Occipital lobe (tissue), 2 donors: ENCODE results near the gene ADH7. TPM values are rescaled to one million over a fixed set of nuclear protein-coding genes. Genes with fewer than 3 reads are reported as not detected.
A peak's percentile ranks its signal among the peaks of the same experiment; 100 is the strongest.

Experiments
- DNase-seq: peaks from one replicate; lab custom pipeline; 2025; lab: John Stamatoyannopoulos, UW
- total RNA-seq: library from RNA; depleted of rRNA; stranded (reverse); fragments of >200 nt; gene quantifications from one replicate; pipeline ENCODE4 v1.2.3, GENCODE V29; 2014

The ADH7 gene
- not detected for total RNA-seq

GRCh38 chr4:99435154-99435553 lies at the start of gene ADH7:
Gene ADH7 (minus strand): TSS chr4:99435342. CDS start chr4:99435233, 109 bp downstream.
- DNase-seq = no peak

DNA sequence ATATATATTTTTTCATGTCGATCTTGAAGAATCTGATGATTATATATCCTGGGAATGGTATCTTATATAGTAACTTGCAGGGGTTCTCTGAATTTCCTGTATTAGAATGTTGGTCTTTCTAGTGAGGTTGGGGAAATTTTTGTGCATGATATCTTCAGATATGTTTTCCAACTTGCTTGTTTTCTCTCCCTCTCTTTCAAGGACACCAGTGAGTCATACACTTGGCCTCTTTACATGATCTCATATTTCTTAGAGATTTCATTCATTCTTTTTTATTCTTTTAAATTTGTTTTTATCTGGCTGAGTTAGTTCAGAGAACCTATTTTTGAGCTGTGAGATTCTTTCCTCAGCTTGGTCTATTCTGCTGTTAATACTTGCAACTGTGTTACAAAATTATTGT lies 48.5 kb upstream of the ADH7 start:
- no peak for DNase-seq

DNA sequence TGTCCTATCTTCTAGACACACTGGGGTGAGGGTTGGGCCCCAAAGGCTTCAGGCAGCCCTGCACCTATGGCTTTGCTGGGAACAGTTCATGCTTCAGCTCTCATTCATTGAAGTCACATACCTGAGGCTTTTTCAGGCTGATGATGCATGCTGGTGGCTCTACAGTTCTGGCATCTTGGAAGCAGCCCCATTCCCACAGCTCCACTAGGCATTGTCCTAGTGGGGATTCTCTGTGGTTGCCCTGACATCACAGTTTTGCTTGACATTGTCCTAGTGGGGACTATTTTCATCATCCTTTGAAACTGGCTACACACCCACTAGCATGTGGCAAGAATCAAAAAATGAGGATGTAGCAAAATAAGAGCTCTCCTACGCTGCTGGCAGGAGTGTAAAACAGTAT lies 38.0 kb upstream of the ADH7 start:
- no peak for DNase-seq

- DNase-seq = no peak
Observed at GRCh38 chr4:99471896-99472295, 36.8 kb upstream of the ADH7 start.

DNA sequence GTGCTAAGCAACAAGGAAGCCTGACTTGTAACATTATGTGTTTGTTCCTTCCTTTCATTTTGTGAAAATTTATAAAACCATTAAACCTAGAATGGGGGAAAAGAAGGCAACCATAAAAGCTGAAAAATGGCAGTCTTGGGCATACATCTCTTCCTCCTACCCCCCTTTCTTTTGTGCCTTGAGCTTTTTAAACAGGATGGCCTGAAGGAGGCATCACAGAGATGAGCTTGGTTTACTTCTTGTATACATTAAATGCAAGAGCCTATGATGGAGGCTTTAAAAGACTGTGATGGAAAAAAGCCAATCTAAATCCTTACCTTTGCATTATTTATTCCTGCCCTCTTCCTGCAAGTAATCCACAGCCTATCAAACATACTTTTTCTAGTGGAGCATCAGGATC lies 36.2 kb upstream of the ADH7 start:
- no peak for DNase-seq

DNA sequence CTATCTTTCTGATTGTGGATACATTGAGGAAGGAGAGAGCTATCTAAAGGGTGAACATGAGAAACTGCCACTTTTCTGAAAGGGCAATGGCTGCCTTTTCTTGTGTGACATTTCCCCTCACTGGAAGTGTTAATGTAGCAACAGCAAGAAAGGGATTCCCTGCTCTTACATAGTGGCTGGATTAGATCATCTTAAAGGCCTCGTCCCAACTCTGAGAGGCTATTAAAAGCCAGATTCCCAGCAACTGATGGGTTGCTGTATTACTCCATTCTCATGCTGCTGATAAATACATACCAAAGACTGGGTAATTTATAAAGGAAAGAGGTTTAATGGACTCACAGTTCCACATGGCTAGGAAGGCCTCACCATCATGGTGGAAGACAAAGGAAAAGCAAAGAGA lies 33.7 kb upstream of the ADH7 start:
- DNase-seq = no peak

GRCh38 chr4:99467887-99468286 lies 32.7 kb upstream of the ADH7 start:
- DNase-seq = no peak

DNA sequence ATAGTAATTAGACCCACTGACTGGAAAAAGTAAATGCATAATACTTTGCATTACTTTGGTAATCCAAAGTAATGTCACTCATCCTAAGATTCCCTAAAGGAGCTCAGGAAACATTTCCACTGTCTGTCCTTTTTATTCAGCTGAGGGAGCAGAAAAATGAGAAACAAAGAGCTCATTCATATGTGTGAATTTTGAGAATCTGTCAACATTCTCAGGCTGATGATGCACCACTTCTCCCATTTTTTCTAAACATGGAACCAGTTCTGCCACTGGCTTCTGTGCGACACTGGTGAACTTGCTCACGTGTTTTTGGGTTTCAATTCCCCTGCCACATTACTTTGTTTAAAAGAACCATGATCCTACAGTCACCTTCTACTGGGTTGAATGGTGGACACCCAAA lies 28.4 kb upstream of the ADH7 start:
- DNase-seq = no peak

GRCh38 chr4:99462875-99463464 lies 27.8 kb upstream of the ADH7 start:
- peak; percentile 39 for DNase-seq

DNA sequence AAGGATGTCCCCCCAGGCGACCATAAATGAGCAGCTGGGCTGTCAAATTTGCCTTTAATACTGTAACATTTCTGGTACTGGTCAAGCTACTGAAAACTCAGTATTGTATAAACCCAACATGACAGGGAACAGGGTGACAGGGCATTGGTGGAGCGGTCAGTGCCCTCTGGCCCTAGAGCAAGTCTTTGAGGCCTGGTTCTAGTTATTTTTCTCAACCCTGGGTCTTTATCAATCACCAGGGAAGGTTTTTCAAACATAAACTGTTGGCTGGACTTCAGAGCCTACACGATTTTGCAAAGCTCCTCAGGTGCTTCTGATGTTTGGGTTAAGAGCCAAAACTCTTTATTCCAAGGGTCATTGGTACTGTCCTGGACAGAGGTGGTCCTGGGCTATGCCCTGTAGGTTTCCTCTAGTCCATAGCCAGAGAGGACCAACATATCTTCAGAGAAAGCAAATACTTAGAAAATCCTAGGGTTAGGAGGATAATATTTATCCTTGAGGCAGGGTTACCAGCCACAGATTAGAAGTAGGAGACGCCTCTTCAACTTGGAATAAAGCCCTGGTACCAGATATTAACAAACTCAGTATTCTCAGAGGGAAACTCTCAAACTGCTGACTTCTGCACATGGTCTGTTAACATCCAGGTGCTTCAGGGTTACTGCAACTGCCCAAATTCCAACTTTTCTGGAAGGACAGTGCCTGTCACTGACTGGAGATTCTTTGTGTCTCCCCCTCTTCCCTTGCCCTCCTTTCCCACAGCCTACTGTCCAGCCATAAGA lies 26.7 kb upstream of the ADH7 start:
- no peak for DNase-seq

DNA sequence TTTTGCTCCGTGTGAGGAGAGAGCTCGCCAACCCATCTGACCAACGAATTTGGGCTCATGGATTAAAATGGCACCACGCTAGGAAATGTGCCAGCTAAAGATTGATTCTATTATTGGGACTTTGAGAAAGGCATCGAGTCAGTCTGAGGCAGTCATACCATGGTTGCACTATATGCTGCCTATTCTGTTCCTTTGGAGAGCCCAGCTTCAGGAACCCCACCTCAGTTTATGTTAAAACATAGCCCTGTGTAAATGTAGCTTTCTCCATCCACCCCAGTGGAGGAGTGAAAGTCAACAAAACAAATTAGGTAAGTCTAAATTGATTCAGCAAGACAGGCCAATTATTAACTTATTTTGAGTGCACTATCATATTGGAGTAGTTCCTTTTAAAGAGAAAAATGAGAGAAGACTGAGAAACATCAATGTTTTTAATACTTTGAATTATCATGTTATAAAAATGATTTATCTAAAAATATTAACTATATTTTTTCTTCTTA lies 24.5 kb upstream of the ADH7 start:
- no peak for DNase-seq

GRCh38 chr4:99458911-99459447 lies 23.8 kb upstream of the ADH7 start:
- no peak for DNase-seq

DNA sequence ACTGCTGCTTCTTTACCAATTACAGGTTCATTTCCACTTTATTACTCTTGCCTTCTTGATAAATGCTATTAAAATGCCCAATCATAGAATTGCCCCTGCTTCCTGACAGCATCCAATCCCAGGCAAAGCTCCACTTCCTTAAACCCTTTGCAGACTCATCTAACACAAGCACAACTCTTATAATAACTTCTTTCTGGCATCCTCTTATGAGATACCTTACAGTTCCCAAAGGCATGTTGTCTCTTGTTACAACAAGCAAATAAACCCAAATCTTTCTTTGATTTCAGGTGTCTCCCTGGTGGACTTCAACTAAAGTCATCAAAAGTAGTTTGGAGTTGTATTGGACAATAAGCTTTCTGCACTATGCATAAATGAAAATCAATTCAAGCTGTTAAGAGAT lies 22.5 kb upstream of the ADH7 start:
- no peak for DNase-seq

GRCh38 chr4:99457270-99457669 lies 22.1 kb upstream of the ADH7 start:
- DNase-seq = no peak

DNA sequence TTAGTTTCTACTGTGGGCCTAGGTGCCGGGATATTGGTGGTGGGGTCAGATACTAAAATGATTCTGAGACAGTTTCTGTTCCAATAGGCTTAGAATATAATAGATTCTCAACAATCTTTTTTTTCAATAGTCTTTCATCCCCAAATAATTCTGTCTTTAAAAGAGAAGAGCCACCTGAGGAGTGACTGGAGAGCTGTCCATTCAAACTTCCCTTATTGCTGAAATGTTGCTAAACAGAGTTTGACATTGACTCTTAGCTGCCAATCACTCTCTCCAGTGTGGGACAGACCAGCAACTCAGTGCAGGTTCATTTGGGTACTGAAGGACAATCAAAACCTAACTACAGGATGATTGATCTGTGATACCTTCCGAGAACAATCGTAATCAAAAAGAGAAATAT lies 12.4 kb upstream of the ADH7 start:
- DNase-seq = no peak

- DNase-seq = no peak
Observed at GRCh38 chr4:99447079-99447478, 11.9 kb upstream of the ADH7 start.

- DNase-seq = no peak
Observed at GRCh38 chr4:99438405-99438780, 3.3 kb upstream of the ADH7 start.

DNA sequence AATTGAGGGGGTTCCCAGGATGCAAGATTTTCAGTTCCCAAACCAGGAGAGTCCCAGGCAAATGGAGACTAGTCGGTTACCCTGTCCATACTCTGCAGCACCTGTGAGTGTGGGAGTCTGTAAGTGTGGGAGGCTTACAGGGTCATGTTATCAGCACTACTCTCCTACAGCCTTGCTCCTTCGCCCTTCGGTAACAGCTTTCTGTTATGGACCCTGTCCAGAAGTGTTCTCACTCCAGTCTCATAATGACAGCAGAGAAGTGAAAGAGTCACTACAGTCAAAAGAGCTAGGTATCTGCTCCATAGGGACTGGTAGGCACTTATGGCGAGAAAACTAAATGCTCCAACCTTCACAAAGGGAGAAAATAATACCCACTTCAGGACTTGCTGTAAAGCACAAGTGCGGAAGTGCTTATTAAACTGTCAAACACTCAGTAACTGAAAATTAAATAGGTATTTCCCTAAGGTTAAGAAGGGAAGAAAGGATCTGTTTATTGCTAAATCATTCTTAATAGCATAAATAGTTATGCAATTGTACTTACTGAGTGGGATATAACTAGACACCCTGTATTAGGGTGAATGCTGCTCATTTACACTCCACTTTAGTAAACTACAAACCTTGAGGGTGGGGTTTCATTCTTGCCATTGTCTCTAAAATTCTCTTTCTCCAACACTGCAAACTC lies 2.7 kb upstream of the ADH7 start:
- DNase-seq = no peak

DNA sequence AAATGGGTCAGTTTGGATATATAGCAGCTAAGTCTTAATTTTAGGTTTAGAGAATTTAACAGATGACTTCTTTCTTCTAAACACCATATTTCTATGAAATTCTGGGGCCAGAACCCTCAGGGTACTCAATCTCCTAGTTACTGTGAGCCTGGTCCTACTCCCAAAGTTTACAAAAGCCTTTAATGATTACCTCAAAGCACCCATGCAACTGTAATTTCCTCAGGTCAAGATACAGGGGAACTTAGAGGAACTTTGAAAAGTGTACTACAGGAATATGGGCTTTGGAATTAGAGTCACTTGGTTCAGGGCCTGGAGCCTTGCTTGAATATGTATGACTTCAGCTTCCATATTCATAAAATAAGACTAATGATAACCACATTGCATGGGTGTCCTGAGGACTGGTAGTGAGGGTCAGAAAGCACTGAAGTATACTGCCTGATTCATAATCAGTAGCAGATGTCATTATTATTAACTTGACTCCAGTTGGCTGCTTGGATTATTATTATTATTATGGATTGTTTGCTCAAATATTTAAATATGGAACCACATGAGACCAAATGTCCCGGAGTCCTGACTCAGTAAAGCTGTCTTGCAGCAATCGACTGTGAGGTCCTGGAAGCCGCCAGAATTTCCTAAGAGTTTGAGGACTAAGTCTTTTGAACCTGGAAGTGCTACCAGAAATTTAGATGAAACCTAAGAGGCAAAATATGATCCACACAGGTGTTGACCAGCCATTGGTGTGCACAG lies 2.0 kb upstream of the ADH7 start:
- DNase-seq = no peak

- no peak for DNase-seq
Observed at GRCh38 chr4:99436462-99436861, 1.3 kb upstream of the ADH7 start.

DNA sequence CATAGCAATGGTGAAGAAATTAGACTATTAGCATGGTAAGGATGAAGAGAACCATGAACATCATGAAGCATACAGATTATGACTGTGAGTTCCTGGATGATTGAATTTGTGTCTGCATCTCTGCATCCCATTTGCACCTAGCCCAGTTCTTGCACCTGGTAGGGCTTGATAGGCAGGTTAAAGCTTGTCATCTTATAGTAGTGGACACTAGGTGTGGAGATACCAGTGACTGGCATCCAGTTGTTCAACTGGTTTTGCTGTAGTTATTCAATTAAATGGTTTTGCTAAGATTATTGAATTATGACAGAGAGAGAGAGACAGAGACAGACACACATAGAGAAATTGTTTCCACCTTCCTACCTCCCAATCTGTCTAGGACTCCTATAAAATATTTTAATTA lies 5.0 kb downstream of the ADH7 start:
- no peak for DNase-seq

DNA sequence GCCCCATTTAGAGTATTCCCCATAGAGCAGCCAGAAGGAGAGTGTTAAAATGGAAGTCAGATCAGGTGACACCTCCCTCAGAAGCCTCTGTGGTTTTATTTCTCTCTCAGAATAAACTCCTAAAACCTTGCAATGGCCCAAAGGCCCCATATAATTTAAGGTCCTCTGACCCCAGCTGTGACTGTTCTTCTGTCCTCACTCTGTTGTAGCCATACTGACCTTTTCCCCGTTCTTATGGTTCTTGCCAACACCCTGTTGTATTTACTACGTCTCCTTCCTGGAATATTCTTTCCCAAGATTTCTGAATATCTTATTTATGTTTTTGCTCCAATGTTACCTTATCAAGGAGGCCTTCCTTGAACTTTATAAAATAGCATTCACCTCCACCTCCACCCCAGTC lies 18.0 kb downstream of the ADH7 start:
- DNase-seq = no peak
